Activated CD4-positive, alpha-beta T cell treated with anti-CD3 and anti-CD28 coated beads, Interleukin-2, amount 10 ng/mL, durations not matched to agents 24 days and 14 days (primary cell): ENCODE results near the gene EAF1. TPM values are rescaled to one million over a fixed set of nuclear protein-coding genes. Genes with fewer than 3 reads are reported as not detected.

Source experiments
- DNase-seq: peaks from one replicate; pipeline ENCODE4 v3.0.0; 2022
- H3K27ac Mint-ChIP-seq: one replicate; pipeline ENCODE4 v1.8.0; 2022; ENCODE audit warnings: mild to moderate bottlenecking, mixed read lengths
- H3K27me3 Mint-ChIP-seq: one replicate; pipeline ENCODE4 v1.8.0; 2022; ENCODE audit warnings: mixed read lengths
- H3K36me3 Mint-ChIP-seq: one replicate; pipeline ENCODE4 v1.8.0; 2022; ENCODE audit warnings: low read depth, mild to moderate bottlenecking, mixed read lengths
- H3K4me1 Mint-ChIP-seq: one replicate; pipeline ENCODE4 v1.8.0; 2021; ENCODE audit warnings: mixed read lengths
- H3K4me3 Mint-ChIP-seq: one replicate; pipeline ENCODE4 v1.8.0; 2022; ENCODE audit warnings: mild to moderate bottlenecking, moderate library complexity, mixed read lengths
- H3K9me3 Mint-ChIP-seq: one replicate; pipeline ENCODE4 v1.8.0; 2021; ENCODE audit warnings: mixed read lengths
- intact Hi-C: fragments of 100-400 bp; cut with micrococcal nuclease; formaldehyde crosslinking; loops from one replicate; pipeline ENCODE4 v1.15.1; 2023
- total RNA-seq: library from RNA; stranded (reverse); gene quantifications from 2 replicates; pipeline ENCODE4 v1.2.3, GENCODE V29; 2022

The EAF1 gene
- total RNA-seq, 1 donor from 2014 or later = 24.2 TPM

GRCh38 chr3:15428539-15428938 lies 1.1 kb downstream of the EAF1 start:
- Mint-ChIP-seq H3K4me3 (peak overlapping the region; percentile 96), H3K9me3 (no peaks in the 10 kb centered on the region), H3K27me3 (no peaks in the 10 kb centered on the region), H3K4me1 (peaks cover 49% of the 10 kb centered on the region), H3K36me3 (peaks cover 35% of the 10 kb centered on the region), H3K27ac (peak overlapping the region; percentile 95)
- intact Hi-C loops = loop anchor here (1.0 to 5.0 kb wide), 3 partner anchors 109 to 173 kb away; partner anchors contain the start of genes BTD and HACL1
- DNase-seq = peak; percentile 73

- intact Hi-C loops = loop anchor here (5.0 kb wide), 1 partner anchor 108 kb away; no protein-coding TSS in a partner anchor
- H3K9me3 Mint-ChIP-seq = no peaks in the 10 kb centered on the region
Measured at GRCh38 chr3:15429080-15429479, 1.7 kb downstream of the EAF1 start.

GRCh38 chr3:15430624-15431023 lies 3.2 kb downstream of the EAF1 start:
- peaks cover 38% of the 10 kb centered on the region for H3K4me1 Mint-ChIP-seq
- H3K27ac Mint-ChIP-seq = peak overlapping the region; percentile 34
- H3K27me3 Mint-ChIP-seq = no peaks in the 10 kb centered on the region
- peak; percentile 53 for DNase-seq
- intact Hi-C loops = no loop called here
- peaks cover 42% of the 10 kb centered on the region for H3K36me3 Mint-ChIP-seq
- H3K9me3 Mint-ChIP-seq = no peaks in the 10 kb centered on the region
- no peak overlapping the region for H3K4me3 Mint-ChIP-seq

More at GRCh38 chr3:15429080-15429479, 1.7 kb downstream of the EAF1 start:
- peak overlapping the region; percentile 95 for H3K27ac Mint-ChIP-seq
- peaks cover 48% of the 10 kb centered on the region for H3K4me1 Mint-ChIP-seq
- DNase-seq = no peak
- peaks cover 39% of the 10 kb centered on the region for H3K36me3 Mint-ChIP-seq
- peak overlapping the region; percentile 96 for H3K4me3 Mint-ChIP-seq
- H3K27me3 Mint-ChIP-seq = no peaks in the 10 kb centered on the region

GRCh38 chr3:15431256-15431837 lies 3.9 kb downstream of the EAF1 start:
- intact Hi-C loops = no loop called here
- peak; percentile 53 for DNase-seq
- Mint-ChIP-seq H3K27ac (peak overlapping the region; percentile 55), H3K9me3 (no peaks in the 10 kb centered on the region), H3K27me3 (no peaks in the 10 kb centered on the region), H3K4me1 (peaks cover 30% of the 10 kb centered on the region), H3K4me3 (no peak overlapping the region), H3K36me3 (peaks cover 42% of the 10 kb centered on the region)

- Mint-ChIP-seq H3K27me3 (no peaks in the 10 kb centered on the region), H3K36me3 (peaks cover 56% of the 10 kb centered on the region), H3K4me1 (peaks cover 25% of the 10 kb centered on the region), H3K9me3 (no peaks in the 10 kb centered on the region), H3K27ac (no peak overlapping the region), H3K4me3 (no peak overlapping the region)
- no peak for DNase-seq
- intact Hi-C loops = no loop called here
Measured at GRCh38 chr3:15433531-15433930, 6.1 kb downstream of the EAF1 start.

- Mint-ChIP-seq H3K36me3 (peaks cover 63% of the 10 kb centered on the region), H3K27me3 (no peaks in the 10 kb centered on the region), H3K4me3 (no peak overlapping the region), H3K9me3 (no peaks in the 10 kb centered on the region), H3K27ac (no peak overlapping the region), H3K4me1 (peaks cover 14% of the 10 kb centered on the region)
- intact Hi-C loops = no loop called here
- no peak for DNase-seq
Measured at GRCh38 chr3:15434756-15435155, 7.4 kb downstream of the EAF1 start.

- Mint-ChIP-seq H3K9me3 (no peaks in the 10 kb centered on the region), H3K4me1 (peaks cover 20% of the 10 kb centered on the region), H3K4me3 (no peak overlapping the region), H3K27ac (no peak overlapping the region), H3K36me3 (peaks cover 74% of the 10 kb centered on the region), H3K27me3 (no peaks in the 10 kb centered on the region)
- intact Hi-C loops = no loop called here
- no peak for DNase-seq
Measured at GRCh38 chr3:15436246-15436645, 8.8 kb downstream of the EAF1 start.

- Mint-ChIP-seq H3K27ac (no peak overlapping the region), H3K27me3 (no peaks in the 10 kb centered on the region)
Measured at GRCh38 chr3:15438983-15439382, 11.6 kb downstream of the EAF1 start.

GRCh38 chr3:15439476-15439875 lies 12.1 kb downstream of the EAF1 start:
- H3K4me3 Mint-ChIP-seq = no peak overlapping the region
- H3K27ac Mint-ChIP-seq = no peak overlapping the region
- H3K27me3 Mint-ChIP-seq = no peaks in the 10 kb centered on the region
- no peaks in the 10 kb centered on the region for H3K9me3 Mint-ChIP-seq
- H3K4me1 Mint-ChIP-seq = peaks cover 14% of the 10 kb centered on the region
- intact Hi-C loops = no loop called here
- no peak for DNase-seq
- peaks cover 81% of the 10 kb centered on the region for H3K36me3 Mint-ChIP-seq

More at GRCh38 chr3:15438983-15439382, 11.6 kb downstream of the EAF1 start:
- Mint-ChIP-seq H3K36me3 (peaks cover 82% of the 10 kb centered on the region), H3K4me3 (no peak overlapping the region), H3K9me3 (no peaks in the 10 kb centered on the region), H3K4me1 (peaks cover 14% of the 10 kb centered on the region)
- intact Hi-C loops = no loop called here
- no peak for DNase-seq

- H3K27me3 Mint-ChIP-seq = no peaks in the 10 kb centered on the region
- H3K4me3 Mint-ChIP-seq = no peak overlapping the region
- H3K36me3 Mint-ChIP-seq = peaks cover 79% of the 10 kb centered on the region
- peaks cover 14% of the 10 kb centered on the region for H3K4me1 Mint-ChIP-seq
- no peaks in the 10 kb centered on the region for H3K9me3 Mint-ChIP-seq
- DNase-seq = no peak
- H3K27ac Mint-ChIP-seq = no peak overlapping the region
- intact Hi-C loops = no loop called here
Measured at GRCh38 chr3:15440891-15441290, 13.5 kb downstream of the EAF1 start.

GRCh38 chr3:15443826-15444524 lies 16.6 kb downstream of the EAF1 start:
- no peaks in the 10 kb centered on the region for H3K27me3 Mint-ChIP-seq
- no peak overlapping the region for H3K4me3 Mint-ChIP-seq
- H3K4me1 Mint-ChIP-seq = peaks cover 14% of the 10 kb centered on the region
- no peaks in the 10 kb centered on the region for H3K9me3 Mint-ChIP-seq
- H3K27ac Mint-ChIP-seq = no peak overlapping the region
- no peak for DNase-seq
- peaks cover 51% of the 10 kb centered on the region for H3K36me3 Mint-ChIP-seq
- intact Hi-C loops = no loop called here

GRCh38 chr3:15449489-15450224 lies 22.3 kb downstream of the EAF1 start:
- Mint-ChIP-seq H3K4me3 (no peak overlapping the region), H3K27me3 (no peaks in the 10 kb centered on the region)

GRCh38 chr3:15450438-15451215 lies 23.2 kb downstream of the EAF1 start:
- Mint-ChIP-seq H3K36me3 (peaks cover 6% of the 10 kb centered on the region), H3K27ac (no peak overlapping the region), H3K4me1 (peaks cover 2% of the 10 kb centered on the region), H3K9me3 (no peaks in the 10 kb centered on the region), H3K4me3 (no peak overlapping the region), H3K27me3 (no peaks in the 10 kb centered on the region)
- DNase-seq = peak; percentile 50
- intact Hi-C loops = no loop called here

More at GRCh38 chr3:15449489-15450224, 22.3 kb downstream of the EAF1 start:
- intact Hi-C loops = no loop called here
- Mint-ChIP-seq H3K27ac (no peak overlapping the region), H3K9me3 (no peaks in the 10 kb centered on the region), H3K36me3 (peaks cover 11% of the 10 kb centered on the region), H3K4me1 (peaks cover 2% of the 10 kb centered on the region)
- DNase-seq = no peak
